Neutrophil (primary cell): ENCODE data around the gene DACH1.

Source experiments
- H3K27ac ChIP-seq: fragments of 200-600 bp; sonication (generic); 2 replicates; pipeline ENCODE4 v1.5.1; 2016; ENCODE audit warnings: mild to moderate bottlenecking, moderate library complexity
- H3K27me3 ChIP-seq: fragments of 200-600 bp; sonication (generic); 2 replicates; pipeline ENCODE4 v1.6.0; 2016; ENCODE audit warnings: mild to moderate bottlenecking
- H3K36me3 ChIP-seq: fragments of 200-600 bp; sonication (generic); 2 replicates; pipeline ENCODE4 v1.5.1; 2017
- H3K4me1 ChIP-seq, 2 experiments: fragments of 200-600 bp in 1 of 2; sonication (generic) in 1 of 2; 1 replicate in 1 of 2; 2 replicates in 1 of 2; pipeline versions ENCODE4 v1.5.1 to v1.6.1; 2013 to 2016; ENCODE audit warnings: low read depth in 1 of 2, low read length in 1 of 2, mild to moderate bottlenecking in 1 of 2, moderate library complexity in 1 of 2; ENCODE audit not compliant: control insufficient read depth in 1 of 2, insufficient read depth in 1 of 2
- H3K4me3 ChIP-seq, 2 experiments: fragments of 200-600 bp in 1 of 2; sonication (generic) in 1 of 2; 1 replicate in 1 of 2; 2 replicates in 1 of 2; pipeline ENCODE4 v1.5.1; 2013 to 2016; ENCODE audit warnings: low read depth in 1 of 2, low read length in 1 of 2, mild to moderate bottlenecking in 1 of 2, moderate library complexity in 1 of 2
- H3K9me3 ChIP-seq: fragments of 200-600 bp; sonication (generic); 2 replicates; pipeline ENCODE4 v1.5.1; 2016
- TF ChIP-seq, protein P1 (sequence below): fragments of 200-600 bp; sonication (generic); IDR thresholded peaks from 2 replicates; pipeline ENCODE4 v1.5.1; 2016; ENCODE audit warnings: antibody characterized with exemption

The DACH1 gene

GRCh38 chr13:71789693-71790329 lies 77.2 kb downstream of the DACH1 start:
- Histone ChIP-seq H3K27me3 (no peaks in the 10 kb centered on the region), H3K9me3 (no peaks in the 10 kb centered on the region), H3K36me3 (no peaks in the 10 kb centered on the region), H3K27ac (no peak overlapping the region), H3K4me3 (no peak overlapping the region), H3K4me1 (peaks cover 0 to 7% of the 10 kb centered on the region in 2 experiments)
- TF ChIP-seq, protein P1, sequence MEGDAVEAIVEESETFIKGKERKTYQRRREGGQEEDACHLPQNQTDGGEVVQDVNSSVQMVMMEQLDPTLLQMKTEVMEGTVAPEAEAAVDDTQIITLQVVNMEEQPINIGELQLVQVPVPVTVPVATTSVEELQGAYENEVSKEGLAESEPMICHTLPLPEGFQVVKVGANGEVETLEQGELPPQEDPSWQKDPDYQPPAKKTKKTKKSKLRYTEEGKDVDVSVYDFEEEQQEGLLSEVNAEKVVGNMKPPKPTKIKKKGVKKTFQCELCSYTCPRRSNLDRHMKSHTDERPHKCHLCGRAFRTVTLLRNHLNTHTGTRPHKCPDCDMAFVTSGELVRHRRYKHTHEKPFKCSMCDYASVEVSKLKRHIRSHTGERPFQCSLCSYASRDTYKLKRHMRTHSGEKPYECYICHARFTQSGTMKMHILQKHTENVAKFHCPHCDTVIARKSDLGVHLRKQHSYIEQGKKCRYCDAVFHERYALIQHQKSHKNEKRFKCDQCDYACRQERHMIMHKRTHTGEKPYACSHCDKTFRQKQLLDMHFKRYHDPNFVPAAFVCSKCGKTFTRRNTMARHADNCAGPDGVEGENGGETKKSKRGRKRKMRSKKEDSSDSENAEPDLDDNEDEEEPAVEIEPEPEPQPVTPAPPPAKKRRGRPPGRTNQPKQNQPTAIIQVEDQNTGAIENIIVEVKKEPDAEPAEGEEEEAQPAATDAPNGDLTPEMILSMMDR = no peak

DNA sequence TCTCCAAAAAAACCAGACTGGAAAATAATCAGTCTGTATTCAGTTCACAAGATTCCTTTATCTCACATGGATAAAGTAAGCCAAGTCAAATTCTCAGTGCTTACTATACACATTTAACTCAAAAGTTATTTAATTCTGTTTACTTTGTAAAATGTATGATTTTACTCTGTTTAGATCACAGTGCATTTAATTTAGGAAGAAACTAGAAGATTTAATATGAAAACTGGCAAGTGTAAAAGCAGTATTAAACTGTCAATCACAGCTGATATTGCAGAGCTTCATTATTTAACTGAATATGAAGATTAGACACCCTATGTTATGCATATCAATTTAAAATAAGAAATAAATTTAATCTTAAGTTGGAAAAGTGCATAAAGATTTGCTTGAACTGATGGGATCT lies 78.0 kb downstream of the DACH1 start:
- TF ChIP-seq, protein P1 = no peak
- no peak overlapping the region for H3K27ac ChIP-seq
- no peaks in the 10 kb centered on the region for H3K36me3 ChIP-seq
- H3K9me3 ChIP-seq = no peaks in the 10 kb centered on the region
- H3K4me1 ChIP-seq = peaks cover 0 to 7% of the 10 kb centered on the region in 2 experiments
- no peaks in the 10 kb centered on the region for H3K27me3 ChIP-seq
- H3K4me3 ChIP-seq = no peak overlapping the region

DNA sequence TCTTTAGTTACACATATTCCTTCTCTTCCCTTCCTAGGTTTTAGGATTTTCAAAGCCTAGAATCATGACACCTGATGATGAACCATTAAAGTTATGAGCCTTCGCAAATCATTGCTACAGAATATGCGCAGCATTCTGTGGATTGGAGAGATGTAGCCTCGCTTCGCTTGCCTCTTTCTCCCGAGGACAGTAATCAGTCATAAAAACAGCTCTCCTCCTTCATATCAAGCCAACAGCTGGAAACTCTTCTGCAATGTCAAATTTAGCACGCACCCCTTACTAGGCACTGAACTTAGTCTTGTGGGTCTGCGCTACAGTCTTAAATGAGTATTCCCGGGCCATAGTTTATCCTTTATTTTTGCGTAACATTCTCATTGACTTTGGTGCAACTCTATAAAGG lies 79.6 kb downstream of the DACH1 start:
- H3K9me3 ChIP-seq = no peaks in the 10 kb centered on the region
- no peak overlapping the region for H3K27ac ChIP-seq
- no peaks in the 10 kb centered on the region for H3K27me3 ChIP-seq
- H3K36me3 ChIP-seq = no peaks in the 10 kb centered on the region
- TF ChIP-seq, protein P1 = no peak
- H3K4me3 ChIP-seq = no peak overlapping the region
- peaks cover 0 to 7% of the 10 kb centered on the region in 2 experiments for H3K4me1 ChIP-seq

DNA sequence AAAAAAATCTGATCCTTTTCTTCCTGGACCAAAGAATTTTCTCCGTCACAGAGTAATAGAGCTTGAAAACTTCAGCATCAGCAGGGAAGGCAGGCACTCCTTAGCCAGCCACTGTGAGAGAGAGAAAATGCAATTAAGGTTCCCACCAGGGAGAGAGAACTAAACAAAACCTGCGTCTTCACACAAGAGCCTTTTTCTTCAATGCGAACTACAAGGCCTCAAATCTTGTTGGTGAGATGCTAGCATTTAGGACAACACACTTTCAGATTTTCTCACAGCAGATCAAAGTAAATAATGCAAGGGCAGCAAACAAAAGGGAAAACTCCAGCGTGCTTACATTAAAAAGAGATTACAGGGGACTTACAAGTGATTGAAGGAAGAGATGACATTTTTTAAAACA lies 80.1 kb downstream of the DACH1 start:
- H3K27me3 ChIP-seq = no peaks in the 10 kb centered on the region
- TF ChIP-seq, protein P1 = no peak

GRCh38 chr13:71785361-71785760 lies 81.6 kb downstream of the DACH1 start:
- TF ChIP-seq, protein P1 = no peak
- no peaks in the 10 kb centered on the region for H3K36me3 ChIP-seq
- no peak overlapping the region for H3K27ac ChIP-seq
- no peak overlapping the region for H3K4me3 ChIP-seq
- no peaks in the 10 kb centered on the region for H3K27me3 ChIP-seq
- no peaks in the 10 kb centered on the region for H3K9me3 ChIP-seq
- H3K4me1 ChIP-seq = peaks cover 0 to 7% of the 10 kb centered on the region in 2 experiments

More for the DNA sequence above, 80.1 kb downstream of the DACH1 start:
- no peak overlapping the region for H3K27ac ChIP-seq
- no peak overlapping the region for H3K4me3 ChIP-seq
- H3K4me1 ChIP-seq = peaks cover 0 to 7% of the 10 kb centered on the region in 2 experiments
- no peaks in the 10 kb centered on the region for H3K36me3 ChIP-seq
- H3K9me3 ChIP-seq = no peaks in the 10 kb centered on the region
